ENCODE data around the gene WNT9A. TPM values are rescaled to one million over a fixed set of nuclear protein-coding genes. Genes with fewer than 3 reads are reported as not detected.

WNT9A gene
- polyA plus RNA-seq, 1 experiment = 1.5 TPM

DNA sequence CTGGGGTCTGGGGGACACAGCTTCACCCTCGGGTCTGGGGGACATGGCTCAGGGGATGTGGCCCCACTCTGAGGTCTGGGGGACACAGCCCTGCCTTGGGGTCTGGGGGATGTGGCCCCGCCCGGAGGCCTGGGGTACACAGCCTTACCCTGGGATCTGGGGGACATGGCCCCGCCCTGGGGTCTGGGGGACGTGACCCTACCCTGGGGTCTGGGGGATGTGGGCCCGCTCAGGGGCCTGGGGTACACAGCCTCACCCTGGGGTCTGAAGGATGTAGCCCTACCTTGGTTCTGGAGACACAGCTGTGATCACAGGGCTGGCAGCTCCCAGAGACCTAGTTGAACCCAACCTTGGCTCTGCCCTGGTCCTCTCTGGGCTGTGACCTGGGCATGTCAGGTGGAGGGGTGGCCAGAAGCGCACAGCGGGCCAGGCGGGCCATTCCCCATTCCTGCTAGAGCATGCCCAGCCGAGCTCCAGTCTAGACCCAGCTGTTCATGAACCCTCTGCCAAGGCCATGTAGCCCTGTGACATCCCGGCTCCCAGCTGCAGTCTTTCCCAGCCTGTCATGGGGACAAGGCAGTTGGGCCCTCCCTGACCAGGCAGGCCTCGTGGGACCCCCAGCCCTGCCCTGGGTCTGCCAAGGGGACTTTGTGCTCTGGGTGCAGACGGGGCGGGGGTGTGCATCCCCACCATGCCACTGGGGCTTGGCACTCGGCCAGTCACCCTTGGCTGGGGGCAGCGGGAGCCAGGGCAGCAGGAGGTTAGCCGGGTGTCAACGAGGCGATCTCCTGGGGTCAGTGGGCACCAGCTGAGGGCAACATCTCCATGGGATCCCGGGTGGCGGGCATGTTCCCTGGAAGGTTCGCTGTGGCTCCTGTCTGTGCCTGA lies 43.9 kb downstream of the WNT9A start:
- Histone ChIP-seq H3K27me3 (ENCODE audit: control insufficient read depth, insufficient read depth, low read length) (no peaks in the 10 kb centered on the region), H3K36me3 (ENCODE audit: control insufficient read depth, insufficient read depth, low read length) (no peaks in the 10 kb centered on the region), H3K4me3 (ENCODE audit: low read depth, low read length) (no peak overlapping the region)
- POLR2A ChIA-PET = no interaction called here
- DNase-seq (ENCODE audit: low read depth) = no peak
- CTCF ChIA-PET = interaction anchor here (1.0 kb wide), 1 partner anchor 141 kb away, joined by 3 read pairs; no protein-coding TSS in a partner anchor
- TF ChIP-seq, protein P1, sequence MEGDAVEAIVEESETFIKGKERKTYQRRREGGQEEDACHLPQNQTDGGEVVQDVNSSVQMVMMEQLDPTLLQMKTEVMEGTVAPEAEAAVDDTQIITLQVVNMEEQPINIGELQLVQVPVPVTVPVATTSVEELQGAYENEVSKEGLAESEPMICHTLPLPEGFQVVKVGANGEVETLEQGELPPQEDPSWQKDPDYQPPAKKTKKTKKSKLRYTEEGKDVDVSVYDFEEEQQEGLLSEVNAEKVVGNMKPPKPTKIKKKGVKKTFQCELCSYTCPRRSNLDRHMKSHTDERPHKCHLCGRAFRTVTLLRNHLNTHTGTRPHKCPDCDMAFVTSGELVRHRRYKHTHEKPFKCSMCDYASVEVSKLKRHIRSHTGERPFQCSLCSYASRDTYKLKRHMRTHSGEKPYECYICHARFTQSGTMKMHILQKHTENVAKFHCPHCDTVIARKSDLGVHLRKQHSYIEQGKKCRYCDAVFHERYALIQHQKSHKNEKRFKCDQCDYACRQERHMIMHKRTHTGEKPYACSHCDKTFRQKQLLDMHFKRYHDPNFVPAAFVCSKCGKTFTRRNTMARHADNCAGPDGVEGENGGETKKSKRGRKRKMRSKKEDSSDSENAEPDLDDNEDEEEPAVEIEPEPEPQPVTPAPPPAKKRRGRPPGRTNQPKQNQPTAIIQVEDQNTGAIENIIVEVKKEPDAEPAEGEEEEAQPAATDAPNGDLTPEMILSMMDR (IDR thresholded peaks at IDR 0.05; ENCODE audit: insufficient read depth, low read depth, low read length) = no peak

DNA sequence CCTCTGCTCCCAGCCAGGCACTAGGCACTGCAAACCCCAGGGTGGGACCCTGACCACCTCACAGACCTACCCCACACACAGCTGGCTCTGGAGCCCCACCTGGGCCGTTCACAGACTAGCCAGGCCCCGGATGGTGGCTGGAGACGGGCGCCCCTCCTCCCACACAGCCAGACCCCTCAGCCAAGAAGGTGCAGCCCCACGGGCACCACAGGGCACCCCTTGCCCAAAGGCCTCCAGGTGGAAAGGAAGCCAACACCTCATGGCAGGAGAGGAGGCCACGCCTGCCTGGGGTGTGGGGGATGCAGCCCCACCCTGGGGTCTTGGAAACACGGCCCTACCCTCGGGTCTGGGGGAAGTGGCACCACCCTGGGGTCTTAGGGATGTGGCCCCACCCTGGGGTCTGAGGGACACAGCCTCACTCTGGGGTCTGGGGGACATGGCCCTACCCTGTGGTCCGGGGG lies 44.6 kb downstream of the WNT9A start:
- H3K4me3 ChIP-seq (ENCODE audit: low read depth, low read length) = no peak overlapping the region
- POLR2A ChIA-PET = no interaction called here
- TF ChIP-seq, protein P1 (IDR thresholded peaks at IDR 0.05; ENCODE audit: insufficient read depth, low read depth, low read length) = no peak
- CTCF ChIA-PET = no interaction called here
- H3K36me3 ChIP-seq (ENCODE audit: control insufficient read depth, insufficient read depth, low read length) = no peaks in the 10 kb centered on the region
- no peak for DNase-seq (ENCODE audit: low read depth)
- H3K27me3 ChIP-seq (ENCODE audit: control insufficient read depth, insufficient read depth, low read length) = no peaks in the 10 kb centered on the region

DNA sequence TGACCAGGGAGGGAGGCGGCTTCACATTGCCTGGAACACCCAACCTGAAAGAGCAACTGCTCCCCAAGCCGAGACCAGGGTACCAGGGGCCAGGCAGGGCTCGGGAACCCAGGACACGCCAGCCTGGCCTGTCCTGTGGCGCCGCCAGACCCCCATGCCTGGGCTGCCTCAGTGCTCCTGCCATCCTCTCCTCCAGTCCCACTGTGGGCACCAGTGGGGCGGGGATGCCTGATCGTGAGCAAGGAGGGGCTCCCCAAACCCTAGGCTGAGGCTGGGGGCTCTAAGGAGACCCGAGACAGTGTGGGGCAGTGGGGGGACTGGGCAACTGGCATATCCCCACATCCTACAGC lies 45.1 kb downstream of the WNT9A start:
- TF ChIP-seq, protein P1 (IDR thresholded peaks at IDR 0.05; ENCODE audit: insufficient read depth, low read depth, low read length) = no peak
- H3K27me3 ChIP-seq (ENCODE audit: control insufficient read depth, insufficient read depth, low read length) = no peaks in the 10 kb centered on the region
- H3K36me3 ChIP-seq (ENCODE audit: control insufficient read depth, insufficient read depth, low read length) = no peaks in the 10 kb centered on the region
- ChIA-PET POLR2A (no interaction called here), CTCF (no interaction called here)
- H3K4me3 ChIP-seq (ENCODE audit: low read depth, low read length) = no peak overlapping the region
- no peak for DNase-seq (ENCODE audit: low read depth)

DNA sequence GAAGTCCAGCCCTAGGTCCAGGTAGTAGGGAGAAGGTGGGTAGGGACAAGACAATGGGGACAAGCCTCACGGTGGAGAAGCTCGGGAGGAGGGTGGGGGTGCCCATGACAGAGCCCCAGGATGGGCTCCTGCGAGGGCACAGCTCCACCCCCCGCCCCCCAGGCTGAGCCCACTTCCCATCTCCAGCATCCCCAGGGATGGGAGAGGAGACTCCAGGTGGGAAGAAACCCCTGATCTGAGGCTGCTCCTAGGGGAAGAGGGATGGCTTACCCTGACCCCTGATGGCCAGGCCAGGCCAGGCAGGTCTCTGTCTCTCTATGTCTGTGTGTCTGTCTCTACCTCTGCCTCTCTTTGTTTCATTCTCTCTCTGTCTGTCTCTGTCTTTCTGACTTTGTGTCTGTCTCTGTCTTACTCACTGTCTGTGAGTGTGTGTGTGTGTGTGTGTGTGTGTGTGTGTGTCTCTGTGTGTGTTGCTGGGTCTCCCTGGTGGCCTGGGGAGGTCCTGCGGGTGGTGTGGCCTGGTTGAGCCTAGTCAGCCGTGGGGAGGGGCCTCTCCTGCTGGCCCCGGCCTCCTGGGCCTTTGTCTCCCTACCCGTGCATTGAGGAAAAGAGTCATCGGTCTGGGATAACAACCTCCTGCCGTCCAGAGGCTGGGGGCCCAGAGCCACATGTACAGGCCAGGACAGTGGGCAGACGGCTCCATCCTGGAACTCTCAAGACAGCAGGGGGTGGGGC lies 45.7 kb downstream of the WNT9A start:
- no peaks in the 10 kb centered on the region for H3K27me3 ChIP-seq (ENCODE audit: control insufficient read depth, insufficient read depth, low read length)
- ChIA-PET POLR2A (no interaction called here), CTCF (no interaction called here)
- no peak overlapping the region for H3K4me3 ChIP-seq (ENCODE audit: low read depth, low read length)
- TF ChIP-seq, protein P1 (IDR thresholded peaks at IDR 0.05; ENCODE audit: insufficient read depth, low read depth, low read length) = no peak
- no peaks in the 10 kb centered on the region for H3K36me3 ChIP-seq (ENCODE audit: control insufficient read depth, insufficient read depth, low read length)
- no peak for DNase-seq (ENCODE audit: low read depth)

DNA sequence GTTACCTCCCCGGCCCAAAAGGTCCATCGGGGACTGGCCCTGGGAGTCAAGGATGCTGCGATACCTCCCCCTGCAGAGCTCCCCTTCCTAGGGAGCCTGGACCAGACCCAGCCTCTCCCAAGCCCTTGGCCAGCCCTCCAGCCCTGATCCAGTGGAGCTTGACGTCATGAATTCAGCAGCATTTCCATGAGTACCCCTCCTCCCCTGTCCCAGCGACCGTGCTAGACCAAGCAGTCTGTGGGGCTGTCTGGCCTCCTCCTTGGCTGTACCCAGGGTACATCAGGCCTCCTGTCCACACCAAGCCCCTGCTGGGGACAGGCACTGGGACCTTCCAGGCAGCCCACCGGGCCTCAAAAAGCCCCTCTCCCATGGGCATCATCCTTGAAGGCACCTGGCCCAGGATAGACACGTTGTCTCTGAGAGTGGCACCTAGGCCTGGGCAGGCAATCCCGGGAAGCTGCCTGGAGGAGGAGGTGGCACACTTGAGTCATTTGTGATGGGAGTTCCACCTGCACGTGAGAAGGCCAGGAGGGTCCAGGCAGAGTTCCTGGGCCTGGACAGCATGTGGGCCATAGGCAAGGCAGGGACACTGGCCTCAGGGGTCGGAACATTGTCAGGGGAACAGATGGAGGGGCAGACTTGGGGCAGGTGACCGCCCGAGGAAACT lies 46.4 kb downstream of the WNT9A start:
- no peaks in the 10 kb centered on the region for H3K36me3 ChIP-seq (ENCODE audit: control insufficient read depth, insufficient read depth, low read length)
- H3K4me3 ChIP-seq (ENCODE audit: low read depth, low read length) = no peak overlapping the region
- ChIA-PET POLR2A (no interaction called here), CTCF (no interaction called here)
- no peaks in the 10 kb centered on the region for H3K27me3 ChIP-seq (ENCODE audit: control insufficient read depth, insufficient read depth, low read length)
- no peak for DNase-seq (ENCODE audit: low read depth)
- TF ChIP-seq, protein P1 (IDR thresholded peaks at IDR 0.05; ENCODE audit: insufficient read depth, low read depth, low read length) = no peak
